H9 (cell line): ENCODE data around the gene IL1RAPL1. TPM values are rescaled to one million over a fixed set of nuclear protein-coding genes. Genes with fewer than 3 reads are reported as not detected.
A peak's percentile ranks its signal among the peaks of the same experiment; 100 is the strongest.

Experiments used
- DNase-seq: peaks from one replicate; pipeline ENCODE4 v3.0.0-alpha.2; 2017
- H2AFZ ChIP-seq: one replicate; pipeline ENCODE4 v1.6.1; 2013; ENCODE audit warnings: mild to moderate bottlenecking, low read length, control low read depth, moderate library complexity
- H2AK5ac ChIP-seq: 2 replicates; pipeline ENCODE4 v1.6.1; 2013; ENCODE audit warnings: low read length, control low read depth, mixed read lengths; ENCODE audit not compliant: insufficient read length
- H2BK120ac ChIP-seq: one replicate; pipeline ENCODE4 v1.6.1; 2013; ENCODE audit warnings: low read depth, mild to moderate bottlenecking, low read length, control low read depth, inconsistent platforms; ENCODE audit not compliant: poor library complexity, severe bottlenecking
- H2BK12ac ChIP-seq: 2 replicates; pipeline ENCODE4 v1.6.1; 2013; ENCODE audit warnings: low read length, control low read depth, mixed read lengths, low read depth; ENCODE audit not compliant: insufficient read length
- H2BK15ac ChIP-seq: 2 replicates; pipeline ENCODE4 v1.6.1; 2013; ENCODE audit warnings: low read depth, low read length, control low read depth
- H2BK20ac ChIP-seq: one replicate; pipeline ENCODE4 v1.6.1; 2013; ENCODE audit warnings: low read depth, mild to moderate bottlenecking, low read length, control low read depth, inconsistent platforms; ENCODE audit not compliant: poor library complexity, severe bottlenecking
- H2BK5ac ChIP-seq: 2 replicates; pipeline ENCODE4 v1.6.1; 2013; ENCODE audit warnings: low read length, control low read depth, mixed read lengths; ENCODE audit not compliant: insufficient read length
- H3K14ac ChIP-seq: 2 replicates; pipeline ENCODE4 v1.6.1; 2013; ENCODE audit warnings: low read length, control low read depth; ENCODE audit not compliant: insufficient read depth
- H3K18ac ChIP-seq: 2 replicates; pipeline ENCODE4 v1.6.1; 2013; ENCODE audit warnings: low read depth, mild to moderate bottlenecking, mixed read lengths, low read length, control low read depth; ENCODE audit not compliant: insufficient read length
- H3K23ac ChIP-seq: 2 replicates; pipeline ENCODE4 v1.6.1; 2013; ENCODE audit warnings: low read length, control low read depth, mixed read lengths, low read depth; ENCODE audit not compliant: insufficient read length
- H3K23me2 ChIP-seq: 2 replicates; pipeline ENCODE4 v1.6.1; 2013; ENCODE audit warnings: low read depth, mild to moderate bottlenecking, mixed read lengths, low read length, control low read depth; ENCODE audit not compliant: insufficient read length, poor library complexity, severe bottlenecking
- H3K27ac ChIP-seq: 2 replicates; pipeline ENCODE4 v1.5.1; 2013; ENCODE audit warnings: low read length, control low read depth, mixed read lengths, low read depth; ENCODE audit not compliant: insufficient read length
- H3K27me3 ChIP-seq: 2 replicates; pipeline ENCODE4 v1.6.1; 2013; ENCODE audit warnings: low read length, control low read depth, inconsistent platforms; ENCODE audit not compliant: insufficient read depth
- H3K4ac ChIP-seq: 2 replicates; pipeline ENCODE4 v1.6.1; 2013; ENCODE audit warnings: low read depth, mild to moderate bottlenecking, control low read depth, inconsistent platforms, low read length, moderate library complexity
- H3K4me1 ChIP-seq: 2 replicates; pipeline ENCODE4 v1.6.1; 2013; ENCODE audit warnings: low read length, control low read depth, inconsistent platforms; ENCODE audit not compliant: insufficient read depth
- H3K4me2 ChIP-seq: 2 replicates; pipeline ENCODE4 v1.6.1; 2013; ENCODE audit warnings: low read length, control low read depth, mixed read lengths; ENCODE audit not compliant: insufficient read length, insufficient read depth
- H3K56ac ChIP-seq: 2 replicates; pipeline ENCODE4 v1.6.1; 2013; ENCODE audit warnings: low read depth, mild to moderate bottlenecking, mixed read lengths, low read length, control low read depth; ENCODE audit not compliant: insufficient read length
- H3K79me1 ChIP-seq: 2 replicates; pipeline ENCODE4 v1.6.1; 2013; ENCODE audit warnings: low read depth, mild to moderate bottlenecking, moderate library complexity, low read length, control low read depth, inconsistent platforms; ENCODE audit not compliant: insufficient read depth, poor library complexity, severe bottlenecking
- H3K79me2 ChIP-seq: 2 replicates; pipeline ENCODE4 v1.6.1; 2013; ENCODE audit warnings: low read length, control low read depth, inconsistent platforms; ENCODE audit not compliant: insufficient read depth
- H3K9ac ChIP-seq: 2 replicates; pipeline ENCODE4 v1.6.1; 2013; ENCODE audit warnings: low read length, control low read depth, mixed read lengths; ENCODE audit not compliant: insufficient read length; ENCODE audit errors: extremely low read depth
- H3K9me3 ChIP-seq: one replicate; pipeline ENCODE4 v1.6.1; 2013; ENCODE audit warnings: low read depth, low read length, inconsistent platforms; ENCODE audit not compliant: control insufficient read depth
- H3T11ph ChIP-seq: one replicate; pipeline ENCODE4 v1.6.1; 2013; ENCODE audit warnings: mild to moderate bottlenecking, low read length, control low read depth, inconsistent platforms
- H4K20me1 ChIP-seq: one replicate; pipeline ENCODE4 v1.6.1; 2013; ENCODE audit not compliant: control insufficient read depth, insufficient read length, insufficient read depth
- H4K5ac ChIP-seq: 2 replicates; pipeline ENCODE4 v1.6.1; 2013; ENCODE audit warnings: low read depth, mild to moderate bottlenecking, mixed read lengths, low read length, control low read depth; ENCODE audit not compliant: insufficient read length
- H4K8ac ChIP-seq: replicated peaks from 2 replicates; pipeline ENCODE4 v1.6.1; 2013; ENCODE audit warnings: low read length, control low read depth, mixed read lengths, low read depth; ENCODE audit not compliant: insufficient read length
- H4K91ac ChIP-seq: 2 replicates; pipeline ENCODE4 v1.6.1; 2013; ENCODE audit warnings: low read depth, mild to moderate bottlenecking, moderate library complexity, mixed read lengths, low read length, control low read depth; ENCODE audit not compliant: insufficient read length
- H3K27ac Mint-ChIP-seq, 3 experiments: 2 replicates in 2 of 3; 3 replicates in 1 of 3; pipeline ENCODE4 v1.8.0; 2020 to 2021; ENCODE audit warnings: mixed read lengths in 3 of 3, mild to moderate bottlenecking in 1 of 3, moderate library complexity in 1 of 3
- H3K27me3 Mint-ChIP-seq: 2 replicates; pipeline ENCODE4 v1.8.0; 2021; ENCODE audit warnings: low read depth, mild to moderate bottlenecking, moderate library complexity, mixed read lengths
- H3K36me3 Mint-ChIP-seq, 3 experiments: 2 replicates in 2 of 3; 3 replicates in 1 of 3; pipeline ENCODE4 v1.8.0; 2020 to 2021; ENCODE audit warnings: low read depth in 3 of 3, mixed read lengths in 3 of 3; ENCODE audit not compliant: insufficient read depth in 1 of 3
- H3K4me1 Mint-ChIP-seq, 2 experiments: 2 replicates each; pipeline ENCODE4 v1.8.0; 2020; ENCODE audit warnings: mixed read lengths in 2 of 2
- H3K4me3 Mint-ChIP-seq, 2 experiments: 2 replicates in 1 of 2; 3 replicates in 1 of 2; pipeline ENCODE4 v1.8.0; 2020 to 2021; ENCODE audit warnings: mild to moderate bottlenecking in 2 of 2, mixed read lengths in 2 of 2, moderate library complexity in 1 of 2
- H3K9me3 Mint-ChIP-seq, 2 experiments: 2 replicates in 1 of 2; 3 replicates in 1 of 2; pipeline ENCODE4 v1.8.0; 2020; ENCODE audit warnings: mild to moderate bottlenecking in 2 of 2, mixed read lengths in 2 of 2, moderate library complexity in 1 of 2
- CTCF ChIP-seq: fragments of 200-600 bp; sonication (generic); conservative IDR thresholded peaks from 3 replicates; pipeline ENCODE4 v1.8.0; 2021; ENCODE audit warnings: antibody characterized with exemption, mild to moderate bottlenecking
- WGBS: extraction: QIAGEN DNeasy Blood & Tissue Kit; methylation state at CpG from one replicate; pipeline ENCODE4 v1.1.7; 2013; ENCODE audit warnings: missing lambda C conversion rate, low lambda C conversion rate, mixed read lengths; ENCODE audit not compliant: insufficient read length; ENCODE audit errors: extremely low coverage; 5-methylcytosine and 5-hydroxymethylcytosine counted together
- total RNA-seq: library from RNA; stranded (reverse); gene quantifications from 2 replicates; pipeline ENCODE4 v1.2.1, GENCODE V29; 2021

Gene IL1RAPL1
- total RNA-seq, 1 experiment from 2014 or later = 0.31 TPM

- Histone ChIP-seq H3K27ac (no peak overlapping the region), H3K14ac (no peak overlapping the region), H4K91ac (no peak overlapping the region), H2AK5ac (no peak overlapping the region), H3K27me3 (no peaks in the 10 kb centered on the region), H2BK120ac (no peak overlapping the region), H3K4me1 (no peaks in the 10 kb centered on the region), H4K8ac (no peak overlapping the region), H2BK15ac (no peak overlapping the region), H4K5ac (no peak overlapping the region), H3K4ac (no peak overlapping the region), H3K79me1 (no peaks in the 10 kb centered on the region), H4K20me1 (no peaks in the 10 kb centered on the region), H2BK12ac (no peak overlapping the region), H3K9me3 (no peaks in the 10 kb centered on the region), H3K23me2 (no peaks in the 10 kb centered on the region), H2AFZ (no peak overlapping the region), H3K9ac (no peak overlapping the region), H2BK5ac (no peak overlapping the region), H3K79me2 (no peaks in the 10 kb centered on the region), H2BK20ac (no peak overlapping the region), H3K4me2 (no peak overlapping the region), H3K56ac (no peak overlapping the region), H3T11ph (no peak overlapping the region), H3K23ac (no peak overlapping the region), H3K18ac (no peak overlapping the region)
- peak; percentile 27; the same call in 2 of the 3 replicates for TF ChIP-seq CTCF
- Mint-ChIP-seq H3K9me3 (peaks cover 4 to 33% of the 10 kb centered on the region in 2 experiments), H3K27ac (no peak overlapping the region), H3K36me3 (peaks cover 2 to 5% (median 3%) of the 10 kb centered on the region in 3 experiments; a peak in 6 of 7 replicates), H3K4me1 (peaks cover under 1 to 3% of the 10 kb centered on the region in 2 experiments; a peak in 2 of 4 replicates), H3K4me3 (no peak overlapping the region), H3K27me3 (no peaks in the 10 kb centered on the region)
- DNase-seq = no peak
- WGBS = no CpG with 5 or more reads among the region's 4 CpGs
Measured at GRCh38 chrX:29911673-29912072, 1324.4 kb downstream of the IL1RAPL1 start.
